Hypothalamus (tissue), 51 donors: ENCODE results near the gene THAP7.
A peak's percentile ranks its signal among the peaks of the same experiment; 100 is the strongest.
"Not testable (repeated sequence)": the region's sequence is repeated elsewhere in the genome, so short reads cannot be mapped to it uniquely, and the experiment has no call there.

ENCODE experiments used
- DNase-seq, 51 donors: peaks; one replicate each; lab custom pipeline; 2025; lab: John Stamatoyannopoulos, UW

The THAP7 gene

DNA sequence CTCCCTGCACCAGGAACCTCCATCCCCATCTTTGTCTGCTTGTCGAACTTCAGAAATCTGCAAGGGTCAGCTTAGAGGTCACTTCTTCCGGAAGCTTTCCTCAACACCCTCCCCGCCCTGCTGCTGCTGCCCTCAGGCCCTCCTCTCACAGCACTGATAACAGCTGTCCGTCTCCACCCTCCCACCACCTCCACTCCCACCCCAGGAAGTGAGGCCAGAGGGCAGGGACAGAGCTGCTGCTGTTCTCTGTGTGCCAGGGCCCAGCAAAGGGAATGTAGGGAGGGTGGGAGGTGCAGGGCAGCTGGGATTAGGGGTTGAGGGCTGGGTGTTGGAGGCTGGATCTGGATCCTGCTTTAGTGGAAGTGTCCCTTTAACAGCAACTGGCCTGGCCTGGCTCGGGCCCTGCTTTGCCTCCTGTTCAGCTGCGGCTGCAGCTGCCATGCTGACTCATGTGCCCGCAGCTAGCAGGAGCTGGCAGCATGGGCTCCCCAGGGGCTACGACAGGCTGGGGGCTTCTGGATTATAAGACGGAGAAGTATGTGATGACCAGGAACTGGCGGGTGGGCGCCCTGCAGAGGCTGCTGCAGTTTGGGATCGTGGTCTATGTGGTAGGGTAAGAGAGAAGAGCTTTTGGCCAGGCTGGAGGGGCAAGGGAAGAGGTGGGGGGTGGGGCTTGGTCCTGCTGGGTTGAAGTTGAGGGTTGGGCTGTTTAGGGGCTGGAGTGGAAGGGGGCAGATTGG lies 13.0 kb upstream of the THAP7 start, which contains the start of gene P2RX6:
P2RX6 (plus strand) TSS at position 440 of the 740 bp plus-strand sequence; CDS start at position 450, 10 bp downstream.
- DNase-seq, result peak in 16 of 51 donors; percentile 11 to 52 (median 34)

DNA sequence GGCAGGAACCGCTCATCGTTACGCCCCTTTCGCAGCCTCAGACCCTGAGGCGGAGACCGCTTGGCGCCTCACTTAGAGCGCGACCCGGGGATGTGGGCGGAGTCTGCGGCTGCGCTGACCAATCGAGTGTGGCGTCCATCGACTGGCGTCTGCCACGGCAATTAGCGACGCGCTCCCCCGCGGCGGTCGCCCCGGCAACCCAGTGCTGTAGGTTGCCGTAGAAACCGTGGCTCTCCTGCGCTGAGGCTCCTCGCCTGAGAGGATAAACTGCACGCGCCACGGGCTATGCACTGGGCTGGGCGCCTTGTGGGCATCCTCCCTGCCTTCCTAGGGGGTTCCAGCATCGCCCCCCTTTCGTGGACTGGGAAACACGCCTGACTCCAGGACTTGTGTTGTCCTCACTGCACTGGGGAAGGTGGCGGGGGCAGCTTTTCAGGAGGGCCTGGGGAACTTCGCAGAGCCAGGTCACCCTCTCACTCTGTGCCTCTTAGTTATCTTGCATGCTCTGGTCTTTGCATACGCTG lies 12.3 kb upstream of the THAP7 start:
- peak; percentile 10 to 93 (median 80) for DNase-seq

DNA sequence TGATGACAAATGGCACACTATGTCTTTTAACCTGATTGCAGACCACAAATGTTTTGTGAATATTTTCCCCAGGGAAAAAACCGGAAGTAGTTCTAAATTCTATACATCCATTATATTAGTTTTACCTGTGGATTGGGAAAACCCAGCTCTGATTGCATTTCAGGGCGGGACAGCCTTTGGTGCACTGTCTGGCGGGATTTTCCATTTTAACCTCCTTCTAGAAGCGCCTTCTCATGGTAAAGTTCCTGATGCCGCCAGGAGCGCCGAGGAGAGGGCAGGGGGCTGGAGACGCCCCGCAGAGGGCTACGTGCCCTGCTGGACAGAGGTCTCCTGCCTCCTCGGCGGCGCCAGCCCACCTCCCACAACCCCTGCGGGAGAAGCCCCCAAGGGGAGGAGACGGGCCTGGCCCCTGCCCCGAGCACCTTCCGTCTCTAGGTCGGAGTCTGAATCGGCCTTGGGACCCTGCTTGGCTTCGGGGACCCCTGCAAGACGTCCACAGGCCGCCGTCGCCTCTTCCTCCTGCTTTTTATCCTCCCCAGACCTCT lies 11.8 kb upstream of the THAP7 start:
- DNase-seq, result no peak

DNA sequence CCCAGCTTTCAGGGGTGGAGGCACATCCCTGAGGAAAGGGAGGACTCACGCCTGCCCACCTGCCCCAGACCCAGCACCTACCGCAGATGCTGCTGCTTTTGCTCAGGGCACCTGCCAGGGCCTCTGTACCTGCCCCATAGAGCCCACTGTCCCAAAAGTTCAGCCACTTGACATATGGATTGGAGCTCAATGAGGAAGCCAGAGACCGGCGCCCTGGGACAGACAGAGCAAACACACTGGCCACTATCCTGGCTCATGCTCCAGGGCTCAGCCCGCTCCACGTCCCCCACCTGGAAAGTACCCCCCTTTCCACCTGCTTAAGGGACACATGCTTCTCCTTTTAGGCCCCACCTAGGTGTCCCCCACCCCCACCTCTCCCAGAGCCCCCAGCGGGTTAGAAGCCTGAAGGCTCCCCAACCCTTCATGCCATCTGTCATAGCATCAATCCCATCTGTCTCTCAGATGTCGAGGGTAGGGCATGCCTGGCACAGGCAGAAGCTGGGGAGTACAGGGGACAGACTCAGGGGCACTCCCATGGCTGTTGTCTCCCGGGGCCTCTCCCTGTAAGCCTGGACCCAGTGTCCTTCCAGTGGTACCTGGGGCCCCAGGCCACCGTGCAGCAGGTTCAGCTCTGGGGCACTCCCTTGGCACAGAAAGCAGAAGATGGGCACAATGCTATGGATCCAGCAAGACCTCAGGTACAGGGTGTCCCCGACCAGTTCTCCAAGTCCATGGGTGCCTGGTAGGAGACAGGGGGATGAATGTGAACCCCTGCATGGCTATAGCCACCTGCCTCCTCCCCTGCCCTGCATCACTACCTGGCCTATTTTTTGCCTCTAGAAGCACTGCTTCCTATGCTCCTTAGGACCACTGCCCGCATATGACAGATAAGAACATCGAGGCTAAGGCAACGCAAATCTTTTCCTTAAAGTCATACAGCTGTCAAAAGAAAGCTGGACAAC lies 10.8 kb upstream of the THAP7 start:
- DNase-seq, result no peak

DNA sequence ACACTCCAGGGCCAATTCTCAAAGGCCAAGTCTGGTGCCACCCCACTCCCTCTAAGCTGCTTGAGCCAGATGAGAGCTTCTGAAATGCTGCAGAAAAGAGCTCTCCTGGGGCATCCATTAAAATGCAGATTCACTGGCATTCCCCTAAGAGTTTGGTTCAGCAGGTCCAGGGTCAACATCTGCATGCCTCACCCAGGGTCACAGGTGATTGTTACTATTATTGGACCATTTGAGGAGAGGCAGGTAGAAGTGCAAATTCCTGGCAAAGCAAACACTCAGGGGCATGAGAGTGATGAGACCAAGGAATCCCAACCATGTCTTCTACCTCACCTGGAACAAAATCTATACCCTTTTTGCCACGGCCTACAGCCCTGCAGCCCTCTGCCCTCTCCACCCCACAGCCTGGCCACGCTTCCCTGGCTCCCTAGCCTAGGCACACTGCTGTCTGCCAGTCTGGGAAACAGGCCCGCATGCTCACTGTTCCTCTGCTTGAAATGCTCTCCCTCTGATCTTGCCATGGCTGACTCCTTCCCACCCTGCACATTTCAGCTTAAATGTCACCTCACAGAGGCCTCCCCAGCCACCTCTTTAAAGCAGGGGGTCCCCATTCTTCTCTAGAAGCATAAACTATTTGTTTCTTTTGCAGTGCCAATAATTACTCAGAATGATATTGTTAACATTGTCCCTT lies 8.7 kb upstream of the THAP7 start:
- DNase-seq, result no peak

DNA sequence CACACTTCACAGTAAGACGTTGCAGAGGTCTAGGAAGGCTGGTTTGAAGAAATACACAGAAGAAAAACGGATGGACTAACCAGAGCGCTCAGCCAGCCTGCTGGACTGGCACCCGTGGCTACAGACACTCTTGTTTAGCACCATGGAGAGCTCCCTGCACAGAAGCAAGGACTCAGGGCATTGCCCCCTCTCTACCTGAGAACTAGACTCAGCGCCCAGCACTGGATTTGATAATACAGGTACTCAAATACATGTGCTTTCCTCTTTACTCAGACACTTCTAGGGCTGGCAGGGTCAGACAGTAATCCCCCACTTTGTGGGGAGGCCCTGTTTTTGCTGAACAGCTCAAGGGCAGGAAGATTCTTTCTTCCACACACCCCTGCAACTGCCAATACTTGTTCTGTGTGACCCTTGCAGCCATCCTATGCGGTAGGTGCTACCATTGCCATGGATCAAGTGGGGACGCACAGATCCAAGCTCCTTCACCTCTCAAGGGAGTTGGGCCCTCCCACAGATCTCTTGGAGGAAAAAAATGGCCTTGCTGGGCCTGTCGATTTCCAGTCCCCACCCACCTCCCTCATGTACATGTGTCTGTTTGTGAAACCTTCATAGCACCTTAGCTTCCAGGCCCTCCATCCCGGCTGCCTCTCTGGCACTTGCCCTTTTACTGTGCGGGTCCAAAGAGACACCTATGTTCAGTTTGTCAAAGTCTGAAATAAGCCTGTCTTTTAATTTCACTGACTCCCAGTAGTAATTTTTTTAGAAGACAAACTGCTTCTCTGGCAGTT lies 7.9 kb upstream of the THAP7 start:
- no peak for DNase-seq

DNA sequence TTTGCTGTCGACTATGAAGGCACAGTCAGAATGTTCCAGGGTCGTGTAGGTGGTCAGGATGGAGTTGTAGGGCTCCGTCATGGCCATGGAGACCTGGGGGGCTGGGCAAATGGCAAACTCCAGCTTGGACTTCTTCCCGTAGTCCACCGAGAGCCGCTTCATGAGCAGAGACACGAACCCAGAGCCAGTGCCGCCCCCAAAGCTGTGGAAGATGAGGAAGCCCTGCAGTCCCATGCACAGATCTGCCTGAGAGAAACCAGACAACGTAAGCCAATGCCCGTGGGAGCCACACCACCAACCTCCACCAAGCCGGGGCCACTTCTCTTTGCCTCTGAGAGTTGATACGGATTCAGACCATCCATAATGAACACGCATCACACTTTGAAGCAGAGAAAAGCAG lies 7.3 kb upstream of the THAP7 start:
- not testable (repeated sequence) for DNase-seq

DNA sequence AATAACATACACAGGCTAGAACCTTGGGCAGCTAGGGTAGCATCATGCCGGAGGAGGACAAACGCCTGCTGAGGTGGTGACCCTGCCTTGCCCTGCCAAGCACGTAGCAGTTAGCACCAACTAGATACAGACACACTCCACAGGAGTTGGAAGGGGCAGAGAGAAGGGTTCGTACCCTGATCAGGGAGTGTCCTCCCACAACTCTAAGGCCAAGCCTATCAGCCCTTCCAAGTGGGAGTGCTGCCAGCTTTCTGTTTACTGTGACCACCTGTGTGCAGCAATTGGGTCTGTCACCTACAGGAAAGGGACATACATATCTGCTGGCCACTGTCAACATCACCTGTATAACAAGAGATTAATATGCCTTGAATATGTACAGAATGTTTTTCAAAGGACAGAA lies 1.9 kb upstream of the THAP7 start:
- no peak for DNase-seq

DNA sequence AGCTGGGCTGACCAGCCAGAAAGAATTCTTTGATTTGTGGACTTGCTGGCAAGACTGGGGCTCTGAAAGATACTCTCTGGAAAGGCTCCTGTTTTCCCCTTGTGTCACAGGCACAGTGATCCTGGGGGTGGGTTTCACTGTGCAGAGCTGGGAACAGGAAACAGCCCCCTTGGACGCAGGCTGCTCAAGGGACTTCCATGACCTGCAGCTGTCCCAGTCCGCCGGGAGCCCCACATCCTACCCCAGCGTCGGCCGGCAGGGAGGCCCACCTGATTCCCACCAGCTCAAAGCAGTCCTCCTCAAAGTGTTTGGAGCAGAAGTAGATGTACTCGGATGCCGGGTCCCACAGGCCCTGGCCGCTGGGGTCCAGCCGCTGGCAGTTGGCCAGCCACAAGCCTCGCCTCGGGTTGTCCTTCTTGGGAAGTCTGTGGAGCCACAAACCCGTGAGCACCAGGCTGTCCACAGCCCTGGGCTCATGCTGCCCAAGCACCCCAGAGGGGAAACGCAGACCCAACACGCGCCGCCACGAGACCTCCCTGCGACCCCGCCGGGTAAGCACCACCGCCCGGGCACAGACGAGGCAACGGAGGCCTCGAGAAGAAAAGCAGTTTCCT lies 824 bp downstream of the THAP7 start:
- DNase-seq, result peak in 3 of 51 donors; percentile 52 to 62 (median 55)

DNA sequence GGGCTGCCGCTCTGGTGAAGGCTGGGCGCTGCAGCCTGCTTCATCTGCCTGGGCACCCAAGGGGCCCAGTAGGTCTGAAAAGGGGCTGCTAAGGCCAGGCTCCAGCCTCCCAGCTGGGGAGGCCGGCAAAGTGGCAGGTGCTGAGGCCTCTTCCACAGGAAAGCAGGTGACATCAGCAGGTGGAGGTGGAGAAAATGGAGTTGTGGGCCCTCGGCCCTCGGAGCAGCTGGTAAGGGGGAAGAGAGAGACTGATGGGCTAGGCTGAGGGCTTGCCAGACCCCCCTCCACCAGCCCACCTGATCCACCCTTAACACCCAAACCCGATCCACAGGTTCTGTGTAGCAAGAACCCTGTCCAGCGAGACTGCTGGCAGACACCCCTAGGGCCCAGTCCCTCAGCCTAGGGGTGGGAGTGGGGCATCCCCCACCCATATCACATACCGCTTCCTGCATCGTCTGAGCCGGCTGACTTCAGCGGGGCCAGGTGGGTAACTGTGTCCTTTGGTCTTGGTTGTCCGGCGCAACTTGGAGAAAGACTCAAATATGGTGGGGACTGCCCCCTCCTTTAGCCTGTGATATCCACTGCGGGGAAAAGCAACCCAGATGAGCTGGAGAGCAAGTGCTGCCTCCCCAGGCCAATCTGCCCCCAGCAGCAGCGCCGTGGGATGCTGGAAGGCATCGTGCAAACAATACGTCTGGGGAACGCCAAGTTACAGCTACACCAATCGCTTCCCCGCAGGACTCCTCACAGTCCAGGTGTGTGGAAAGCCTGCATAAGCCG lies 1.5 kb downstream of the THAP7 start:
- no peak for DNase-seq

- no peak for DNase-seq
Measured at GRCh38 chr22:20999350-21000206, 2.3 kb downstream of the THAP7 start.

- DNase-seq, result no peak
Measured at GRCh38 chr22:20998411-20999336, 3.2 kb downstream of the THAP7 start.

DNA sequence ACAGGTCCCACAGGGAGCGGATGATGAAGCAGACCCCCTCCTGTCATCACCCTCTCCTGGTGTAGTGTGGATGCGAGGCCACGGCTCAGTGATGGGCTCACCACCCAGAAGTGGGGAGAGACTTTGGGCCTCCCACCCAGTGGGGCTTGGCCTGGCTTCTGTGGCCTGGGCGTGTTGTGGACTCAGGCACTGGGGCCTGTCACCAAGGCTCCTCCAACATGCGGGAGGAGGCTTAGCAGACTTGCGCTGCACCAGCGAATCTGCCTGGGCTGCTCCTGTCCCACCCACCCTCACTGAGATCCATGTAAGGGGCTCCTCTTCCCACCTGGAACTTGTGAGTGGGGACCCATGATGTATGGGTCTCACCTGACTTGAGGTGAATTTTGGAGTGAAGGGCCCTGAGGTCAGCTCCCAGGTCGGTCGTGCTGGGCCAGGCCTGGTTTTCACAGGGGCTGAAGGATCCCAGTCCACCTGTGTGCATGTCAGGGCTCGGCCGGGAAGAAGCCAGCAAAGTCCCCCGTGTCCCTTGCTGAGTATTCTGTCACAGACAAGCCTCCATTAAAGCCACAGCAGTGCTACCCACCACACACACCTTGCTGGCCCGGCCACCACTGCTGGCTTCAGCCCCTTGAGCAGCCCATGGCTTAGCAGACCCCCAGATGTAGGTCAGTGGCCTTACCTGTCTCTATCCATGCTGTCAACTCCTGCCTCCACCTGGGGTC lies 4.2 kb downstream of the THAP7 start:
- no peak for DNase-seq

GRCh38 chr22:20996598-20997535 lies 5.1 kb downstream of the THAP7 start:
- DNase-seq, result no peak

GRCh38 chr22:20996031-20996410 lies 5.9 kb downstream of the THAP7 start:
- no peak for DNase-seq
